Measurements from ENCODE around the gene SAE1.

Gene SAE1

DNA sequence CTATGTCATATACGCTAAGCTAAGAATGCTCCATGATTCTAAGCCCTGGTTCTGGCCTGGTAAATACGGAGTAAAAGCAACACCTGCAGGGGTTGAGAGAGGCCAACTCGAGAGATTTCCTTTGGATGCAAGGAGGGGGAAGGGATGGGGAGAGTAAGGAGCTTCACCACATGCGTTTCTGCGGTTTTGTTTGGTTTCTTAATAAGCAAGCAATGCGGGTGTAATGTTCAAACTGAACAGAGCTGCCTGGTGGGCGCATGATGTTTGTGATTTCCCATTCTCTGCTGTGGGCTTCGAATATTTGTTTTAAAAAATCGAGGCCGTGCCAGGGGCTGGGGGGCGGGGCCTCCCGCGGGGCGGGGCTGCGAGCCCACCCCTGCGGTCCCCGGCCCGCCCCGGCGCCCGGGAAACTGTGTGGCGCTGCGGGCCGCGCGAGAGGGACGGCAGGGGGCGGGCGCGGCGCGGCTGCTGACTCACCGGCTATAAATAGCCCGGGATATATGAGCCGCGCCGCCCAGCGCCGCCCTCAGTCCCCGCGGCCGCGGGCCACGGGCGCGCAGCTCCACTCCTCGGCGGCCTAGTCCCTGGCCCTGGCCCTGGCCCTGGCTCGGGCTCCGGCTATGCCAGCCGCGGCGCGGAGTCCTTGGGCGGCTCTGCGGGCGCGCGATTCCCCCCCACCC lies 95.3 kb downstream of the SAE1 start:
- peak; percentile 91 for DNase-seq

DNA sequence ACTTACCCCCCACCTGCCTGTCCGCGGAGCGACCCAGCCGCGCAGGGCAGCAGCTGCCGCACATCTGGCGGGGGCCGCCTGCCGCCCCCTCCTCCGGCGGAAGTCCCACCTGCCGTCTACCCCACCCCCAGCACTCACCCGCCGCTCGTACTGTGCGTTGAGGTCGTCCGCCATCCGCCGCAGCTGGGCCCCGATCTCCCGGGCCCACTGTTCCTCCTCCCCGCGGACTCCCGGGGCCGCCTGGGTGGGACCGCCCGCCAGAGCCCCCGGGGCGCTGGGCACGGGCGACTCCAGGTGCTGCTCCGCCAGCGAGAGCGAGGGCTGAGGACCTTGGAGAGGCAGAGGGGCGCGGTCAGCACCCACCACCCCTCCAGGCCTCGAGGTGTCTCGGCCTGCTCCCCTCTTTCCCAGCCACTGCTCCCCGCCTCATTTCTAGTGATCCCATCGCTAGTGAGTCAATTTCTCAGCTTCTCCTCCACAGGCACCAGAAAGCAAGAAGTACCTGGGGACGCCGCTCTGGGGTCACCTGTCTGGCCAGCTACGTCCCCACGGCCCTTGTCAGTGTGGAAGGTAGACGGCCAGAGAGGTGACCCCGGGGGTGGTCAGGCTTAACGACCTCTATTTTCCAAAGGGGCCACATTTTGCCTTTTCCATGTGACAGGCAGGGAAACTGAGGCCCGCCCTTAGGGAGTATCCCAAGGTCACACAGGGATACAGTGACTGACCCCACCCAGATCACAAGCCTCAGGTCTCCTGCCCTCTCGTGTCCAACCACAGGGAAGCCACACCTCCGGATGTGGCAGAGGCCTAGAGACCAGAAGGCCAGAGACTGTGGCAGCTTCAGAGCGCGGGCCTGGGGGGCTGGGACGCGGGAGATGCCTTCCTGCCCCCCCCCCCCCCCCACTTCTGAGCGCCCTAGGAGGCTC lies 96.1 kb downstream of the SAE1 start:
- peak; percentile 72 for DNase-seq

DNA sequence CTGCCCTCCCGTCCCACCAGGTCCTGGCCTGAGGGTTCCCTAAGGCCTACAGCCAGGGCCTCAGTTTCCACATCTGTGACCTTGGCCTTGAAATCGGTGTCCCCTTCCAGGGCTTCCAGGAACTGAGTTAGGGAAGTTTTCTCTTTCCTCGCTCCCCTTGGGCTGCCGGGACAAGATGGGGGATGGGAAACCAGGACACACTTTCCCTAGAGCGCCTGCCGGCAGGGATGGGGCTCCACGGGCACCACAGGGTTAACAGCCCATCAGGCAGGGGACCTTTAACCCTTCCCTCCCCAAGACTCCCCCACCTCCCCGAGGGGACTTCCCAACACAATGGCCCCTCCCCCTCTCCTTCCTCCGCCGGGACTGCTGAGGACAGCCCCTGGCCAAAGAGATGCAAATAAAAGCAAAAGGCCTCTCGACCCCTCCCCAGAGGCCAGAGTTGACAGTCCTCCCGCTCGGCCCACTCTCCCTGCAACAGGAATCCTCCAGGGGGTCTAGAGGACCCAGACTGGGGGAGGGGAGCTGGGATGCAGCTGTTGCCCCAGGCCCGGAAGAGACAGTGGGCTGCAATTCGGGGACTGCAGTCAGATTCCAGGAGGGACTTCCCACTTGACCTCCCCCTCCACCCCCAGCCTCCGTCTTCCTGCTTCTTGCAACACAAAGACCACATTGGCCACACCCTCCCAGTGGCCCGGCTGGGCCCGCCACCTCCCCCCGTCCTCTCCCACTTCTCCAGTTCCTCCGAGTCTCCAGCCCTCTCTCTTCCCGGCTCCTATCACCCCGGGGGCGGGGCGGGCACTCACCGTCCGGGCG lies 96.9 kb downstream of the SAE1 start:
- peak; percentile 94 for DNase-seq

DNA sequence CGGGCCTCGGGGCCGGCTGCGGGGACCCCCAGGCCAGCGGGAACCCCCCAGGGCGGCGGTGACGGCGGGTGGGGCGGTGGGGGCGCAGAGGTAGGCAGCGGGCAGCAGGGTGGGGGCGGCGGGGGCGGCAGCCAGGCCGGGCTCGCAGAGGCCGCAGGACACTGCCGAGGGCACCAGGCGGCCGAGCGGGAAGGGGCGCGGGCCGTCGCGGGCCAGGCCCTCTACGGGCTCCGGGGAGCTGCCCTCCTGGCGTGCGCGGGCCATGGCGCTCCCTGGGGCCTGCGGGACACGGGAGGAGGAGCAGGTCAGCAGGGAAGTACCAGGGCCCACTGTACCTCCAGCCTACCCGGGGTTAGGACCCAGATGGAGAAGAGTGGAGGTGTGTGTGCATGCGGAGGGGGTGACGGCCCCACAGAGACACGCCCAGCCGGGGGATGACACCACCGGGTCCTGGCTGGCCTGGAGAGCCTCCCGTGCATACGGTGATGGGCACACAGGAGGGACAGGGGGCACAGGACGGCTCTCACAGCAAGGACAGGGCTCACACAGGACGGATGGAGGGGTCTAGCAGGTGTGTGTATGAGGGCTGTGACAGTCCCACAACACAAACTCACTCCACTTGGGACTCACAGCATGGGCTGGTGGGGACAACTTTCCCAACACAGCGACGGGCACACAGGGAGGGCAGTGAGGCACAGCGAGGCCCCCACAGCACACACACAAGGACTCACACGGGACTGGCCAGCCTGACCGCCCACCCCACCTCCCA lies 97.7 kb downstream of the SAE1 start:
- DNase-seq, result no peak

DNA sequence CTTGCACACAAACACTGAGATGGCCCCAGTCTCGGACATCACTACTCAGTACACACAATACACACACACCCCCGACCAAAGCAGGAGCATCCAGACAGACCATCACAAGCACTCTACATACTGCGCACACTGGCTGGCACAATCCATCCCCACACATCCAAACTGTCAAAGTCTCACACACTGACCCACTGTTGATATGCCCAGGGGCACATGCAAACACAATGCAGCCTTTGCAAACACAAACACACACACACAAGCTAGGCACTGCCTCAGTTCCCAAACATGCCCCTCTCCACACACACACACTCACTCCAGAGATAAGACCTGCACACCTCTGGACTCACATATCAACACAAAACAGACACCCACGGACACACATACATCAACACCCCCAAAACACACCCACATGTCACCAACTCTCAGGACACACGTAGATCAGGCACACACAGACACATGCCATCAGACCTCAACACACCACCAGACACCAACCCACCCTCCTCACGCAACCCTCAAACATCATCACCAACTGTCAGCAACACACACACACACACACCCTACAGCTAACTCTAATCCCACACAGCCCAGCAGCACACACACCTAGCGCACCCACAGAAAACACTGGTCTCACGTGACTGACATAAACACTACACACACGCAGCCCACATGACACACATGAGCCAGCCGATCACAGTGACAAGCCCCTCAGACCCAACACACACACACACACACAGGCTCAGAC lies 98.5 kb downstream of the SAE1 start:
- DNase-seq, result peak; percentile 29

DNA sequence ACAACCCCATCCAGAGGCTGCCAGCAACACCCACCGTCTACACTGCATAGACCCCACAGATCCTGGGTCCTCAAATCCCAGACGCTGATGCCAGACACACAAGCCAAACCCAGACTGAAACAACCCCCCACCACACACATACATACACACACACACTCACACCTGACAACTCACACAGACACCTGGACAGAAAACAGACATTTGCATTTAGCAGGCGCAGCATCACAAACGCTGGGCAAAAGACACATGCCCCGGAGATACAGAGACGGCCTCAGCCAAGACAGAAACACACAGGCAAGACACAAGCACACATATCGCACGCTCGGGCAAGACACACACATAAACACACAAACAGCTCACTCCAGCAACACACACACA lies 99.0 kb downstream of the SAE1 start:
- peak; percentile 28 for DNase-seq

DNA sequence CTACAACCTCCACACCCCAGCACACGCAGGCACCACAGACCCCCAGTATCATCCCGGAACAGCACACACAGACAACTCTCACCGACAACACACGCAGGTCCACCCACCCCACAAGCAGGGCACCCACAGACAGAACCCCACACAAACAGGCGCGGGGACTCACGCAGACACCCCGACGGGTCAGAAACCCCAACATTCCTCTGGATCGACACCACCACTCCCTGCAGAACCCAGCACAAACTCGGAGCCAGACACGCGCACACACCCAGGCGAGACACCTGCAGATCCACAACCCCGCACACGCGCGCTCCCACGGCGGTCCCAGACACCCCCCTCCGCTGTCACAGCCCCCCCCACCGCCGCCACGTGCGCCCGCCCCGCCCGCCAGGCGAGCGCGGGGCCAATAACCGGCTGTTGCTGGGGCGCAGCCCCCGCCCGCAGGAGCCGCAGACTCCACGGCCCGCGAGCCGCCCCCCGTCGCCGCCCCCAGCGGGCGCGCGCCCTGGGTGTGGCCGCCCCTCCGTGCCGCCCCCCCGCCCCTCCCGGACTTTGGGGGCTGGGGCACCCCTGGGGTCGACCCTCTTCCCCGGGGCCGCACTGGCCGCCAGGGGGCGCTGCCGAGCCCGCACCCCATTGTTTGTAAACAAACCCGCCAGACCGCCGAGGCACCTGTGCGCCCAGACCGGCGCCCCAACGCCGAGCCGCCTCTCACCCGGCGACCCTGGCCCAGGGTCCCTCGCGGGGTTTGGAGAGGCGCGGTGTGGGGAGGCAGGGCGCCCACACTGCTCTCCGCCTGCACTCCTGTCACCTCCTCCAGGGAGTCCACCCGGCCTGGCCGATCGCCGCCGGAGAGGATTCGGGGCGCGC lies 99.7 kb downstream of the SAE1 start:
- DNase-seq, result peak; percentile 39

DNA sequence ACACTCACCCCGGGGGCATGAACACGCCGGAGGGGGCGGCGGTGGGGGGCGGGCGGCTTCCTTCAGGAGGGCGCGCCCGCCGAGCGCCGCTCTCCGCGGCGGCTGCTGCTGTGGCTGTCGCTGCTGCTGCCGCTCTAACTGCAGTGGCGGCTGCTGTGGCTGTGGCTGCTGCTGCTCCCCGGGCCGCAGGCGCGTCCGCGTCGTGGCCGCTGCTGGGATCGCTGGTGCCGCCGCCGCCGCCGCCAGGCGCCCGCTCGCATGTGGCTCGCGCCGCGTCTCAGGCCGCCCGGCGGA lies 100.2 kb downstream of the SAE1 start, which contains the start of gene BBC3:
Gene BBC3 (minus strand): TSS at position 279 of the 294 bp plus-strand sequence. CDS start 2,768 bp downstream, outside the sequence.
- DNase-seq, result no peak

DNA sequence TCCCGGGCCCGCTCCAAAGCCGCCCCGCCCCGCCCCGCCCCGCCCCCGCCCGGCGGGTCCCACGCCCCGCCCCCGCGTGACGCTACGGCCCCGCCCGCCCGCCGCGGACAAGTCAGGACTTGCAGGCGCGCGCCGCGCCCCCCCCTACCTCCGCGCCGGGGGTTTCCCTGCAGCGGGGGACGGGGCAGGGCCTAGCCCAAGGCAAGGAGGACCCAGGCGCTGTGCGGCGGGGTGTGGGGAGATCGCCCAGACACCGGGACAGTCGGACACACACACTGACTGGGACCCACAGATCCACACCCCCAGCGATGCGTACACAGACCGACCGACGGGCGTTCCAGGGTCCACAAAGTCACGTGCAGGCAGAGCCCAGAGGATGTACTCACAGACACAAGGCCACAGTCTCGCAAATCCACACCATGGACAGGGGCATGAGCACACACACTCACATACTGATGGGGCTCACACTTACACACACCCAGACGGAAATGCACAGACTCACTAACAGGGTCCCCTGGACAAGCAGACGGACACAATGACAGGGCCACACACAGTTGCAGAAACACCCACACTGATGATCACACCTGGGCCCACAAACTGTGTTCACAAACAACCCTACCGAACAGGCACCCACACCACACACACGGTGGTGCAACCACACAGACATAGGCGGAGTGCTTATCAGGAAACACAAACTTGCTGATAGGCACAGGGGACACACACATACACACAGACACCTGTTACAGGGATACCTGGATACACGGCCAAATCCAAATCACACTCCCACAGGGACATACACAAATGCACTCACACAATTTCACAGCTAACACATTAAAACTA lies 100.8 kb downstream of the SAE1 start:
- peak; percentile 84 for DNase-seq

DNA sequence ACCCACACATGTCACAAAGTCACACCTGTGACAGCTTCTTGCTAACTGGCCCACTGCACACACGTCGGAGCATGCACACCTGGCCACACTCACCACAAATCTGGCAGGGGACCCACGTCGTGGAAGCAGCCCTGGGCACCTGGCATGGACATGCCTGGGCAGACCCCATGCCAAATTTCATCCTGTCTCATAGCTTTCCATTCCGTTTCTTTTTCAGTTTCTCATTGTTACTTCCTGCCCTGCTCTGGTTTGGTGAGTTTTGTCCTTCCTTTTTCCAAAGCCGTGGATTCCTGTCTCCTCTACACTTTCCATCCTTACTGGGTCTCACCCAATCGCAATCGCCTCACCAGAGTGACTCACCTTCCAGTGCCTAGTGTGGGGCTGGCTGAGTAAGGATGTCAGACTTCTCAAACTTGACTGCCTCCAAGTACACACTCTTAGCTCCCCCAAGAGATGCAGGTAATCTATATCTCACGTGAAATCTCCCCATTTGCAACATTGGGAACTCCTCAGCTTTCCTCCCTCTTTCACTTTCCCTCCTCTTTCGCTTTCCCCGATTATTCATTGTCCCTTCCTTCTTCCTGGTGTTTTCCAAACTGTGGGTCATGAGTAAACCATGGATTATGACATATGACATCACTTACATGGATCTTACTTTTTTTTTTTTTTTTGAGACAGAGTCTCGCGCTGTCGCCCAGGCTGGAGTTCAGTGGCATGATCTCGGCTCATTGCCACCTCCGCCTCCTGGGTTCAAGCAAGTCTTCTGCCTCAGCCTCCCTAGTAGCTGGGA lies 102.0 kb downstream of the SAE1 start:
- peak; percentile 75 for DNase-seq

DNA sequence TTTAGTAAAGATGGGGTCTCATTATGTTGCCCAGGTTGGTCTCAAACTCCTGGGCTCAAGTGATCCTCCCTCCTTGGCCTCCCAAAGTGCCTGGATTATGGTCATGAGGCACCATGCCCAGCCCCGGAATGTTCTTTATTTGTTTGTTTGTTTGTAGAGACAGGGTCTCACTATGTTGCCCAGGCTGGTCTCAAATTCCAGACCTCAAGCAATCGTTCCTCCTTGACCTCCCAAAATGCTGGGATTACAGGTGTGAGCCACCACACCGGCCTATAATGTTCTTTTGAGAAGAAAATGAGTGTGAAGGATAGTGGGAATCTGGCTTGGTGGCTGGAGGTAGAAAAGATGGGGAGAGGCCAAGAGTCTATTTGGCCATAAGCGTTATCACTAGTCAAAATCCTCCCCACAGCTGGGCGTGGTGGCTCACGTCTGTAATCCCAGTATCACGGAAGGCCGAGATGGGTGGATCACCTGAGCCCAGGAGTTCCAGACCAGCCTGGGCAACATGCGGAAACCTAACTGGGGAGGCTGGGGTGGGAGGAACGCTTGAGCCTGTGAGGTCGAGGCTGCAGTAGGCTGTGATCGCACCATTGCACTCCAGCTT lies 105.5 kb downstream of the SAE1 start:
- no peak for DNase-seq

DNA sequence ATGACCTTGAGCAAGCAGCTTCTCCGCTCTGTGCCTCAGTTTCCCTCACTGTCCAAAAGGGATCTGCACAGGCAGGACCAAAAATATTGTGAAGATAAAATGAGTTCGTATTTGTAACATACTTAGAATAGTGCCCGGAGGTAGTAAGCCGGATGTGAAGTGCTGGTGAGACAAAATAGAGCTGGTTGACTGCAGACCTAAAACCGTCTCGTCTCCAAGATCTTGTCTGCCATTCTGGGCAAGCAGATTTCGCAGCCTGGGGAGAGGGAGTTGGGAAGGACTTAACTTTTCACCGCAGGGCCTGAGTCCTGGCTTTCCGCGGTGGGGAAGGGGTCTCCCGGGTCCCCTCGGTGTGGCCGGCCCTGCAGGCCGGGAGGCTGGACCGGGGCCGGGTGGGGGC lies 108.5 kb downstream of the SAE1 start:
- no peak for DNase-seq

DNA sequence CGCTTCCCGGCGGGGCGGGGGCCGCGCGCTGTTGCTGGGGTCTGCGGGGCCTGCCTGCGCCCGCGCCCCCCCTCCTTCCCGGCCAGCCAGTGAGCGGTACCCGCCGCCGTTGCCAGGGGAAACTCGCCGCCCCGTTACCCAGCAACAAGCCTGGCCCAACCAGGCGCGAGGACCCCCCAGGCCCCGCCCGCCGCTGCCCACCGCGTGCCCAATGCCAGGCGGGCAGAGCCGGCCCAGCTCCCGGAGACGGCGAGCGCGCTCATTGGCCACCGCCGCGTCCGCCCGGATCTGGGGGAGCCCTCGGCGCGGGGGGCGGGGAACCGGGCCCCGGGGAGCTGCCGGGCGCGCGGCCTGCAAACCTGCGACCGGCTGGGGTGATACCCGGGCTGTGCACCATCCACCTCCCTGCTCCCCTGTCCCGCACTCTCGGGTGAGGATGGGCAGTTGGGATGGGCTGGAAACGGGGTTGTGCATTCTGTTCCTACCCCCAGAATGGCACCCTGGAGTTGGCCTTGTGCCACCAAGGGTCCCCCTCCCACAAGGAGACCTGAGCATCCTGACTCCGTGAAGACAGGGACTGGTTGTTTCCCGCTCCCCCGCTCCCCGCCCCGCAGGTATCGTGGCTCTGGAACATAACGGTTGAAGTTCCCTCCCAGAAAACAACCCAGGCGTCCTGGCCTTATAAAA lies 109.1 kb downstream of the SAE1 start:
- DNase-seq, result peak; percentile 52

DNA sequence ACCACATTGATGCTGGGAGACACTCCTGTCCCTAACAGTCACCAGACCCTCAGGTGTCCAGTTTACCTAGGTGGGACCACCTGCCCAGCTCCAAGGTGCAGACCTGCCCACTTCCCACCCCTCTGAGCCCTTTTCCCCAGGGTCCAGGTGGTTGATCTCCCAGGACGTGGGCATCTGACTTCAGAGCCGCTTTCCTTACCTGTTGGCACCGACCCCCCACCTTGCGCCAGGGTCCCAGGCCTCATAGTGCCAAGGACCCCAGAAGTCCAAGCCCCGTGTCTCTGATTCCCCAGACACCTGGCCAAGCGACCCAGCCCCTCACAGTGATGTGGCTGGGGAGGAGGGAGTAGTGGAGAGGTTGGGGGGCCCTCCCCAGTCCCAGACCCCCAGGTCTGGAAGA lies 109.9 kb downstream of the SAE1 start:
- DNase-seq, result no peak

DNA sequence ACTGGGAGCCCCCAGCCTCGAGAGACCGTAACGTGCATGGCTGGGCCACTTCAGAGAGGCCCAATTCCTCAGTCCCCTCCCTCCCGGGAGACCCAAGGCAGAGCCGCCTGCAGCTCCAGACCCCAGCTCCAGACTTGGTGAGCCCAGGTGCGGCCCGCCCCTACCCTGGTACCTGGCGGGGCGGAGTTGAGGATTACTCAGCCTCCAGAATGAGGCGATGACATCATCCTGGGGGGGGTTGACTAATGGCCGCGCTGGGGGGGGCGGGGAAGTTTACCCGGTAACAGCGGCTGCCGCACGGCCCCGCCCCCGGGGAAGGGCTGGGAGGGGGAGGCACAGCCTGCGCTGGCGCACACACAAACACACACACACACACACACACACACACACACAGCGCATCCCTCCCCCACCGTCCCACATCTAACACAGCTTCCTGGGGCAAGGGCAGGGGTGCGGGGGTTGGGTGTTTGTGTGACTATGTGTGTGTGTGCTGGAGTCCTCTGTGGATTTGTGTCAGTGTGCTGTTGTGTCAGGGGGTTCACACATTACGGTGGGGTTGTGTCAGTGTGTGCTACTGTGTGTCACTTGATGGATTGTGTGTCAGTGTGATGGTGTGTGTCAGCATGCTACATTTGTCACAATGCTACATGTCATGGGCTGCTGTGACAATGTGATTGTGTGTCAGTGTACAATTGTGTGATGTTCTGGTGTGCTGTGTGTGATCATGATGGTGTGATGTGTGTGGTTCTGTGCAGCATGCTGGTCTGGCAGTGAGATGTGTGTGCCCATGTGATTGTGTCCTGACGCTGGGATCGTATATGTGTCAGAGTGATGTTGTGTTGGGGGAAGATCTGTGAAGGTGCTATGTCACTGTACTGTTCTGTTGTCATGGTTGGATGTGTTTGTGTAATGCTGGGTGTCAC lies 110.6 kb downstream of the SAE1 start:
- peak; percentile 81 for DNase-seq

DNA sequence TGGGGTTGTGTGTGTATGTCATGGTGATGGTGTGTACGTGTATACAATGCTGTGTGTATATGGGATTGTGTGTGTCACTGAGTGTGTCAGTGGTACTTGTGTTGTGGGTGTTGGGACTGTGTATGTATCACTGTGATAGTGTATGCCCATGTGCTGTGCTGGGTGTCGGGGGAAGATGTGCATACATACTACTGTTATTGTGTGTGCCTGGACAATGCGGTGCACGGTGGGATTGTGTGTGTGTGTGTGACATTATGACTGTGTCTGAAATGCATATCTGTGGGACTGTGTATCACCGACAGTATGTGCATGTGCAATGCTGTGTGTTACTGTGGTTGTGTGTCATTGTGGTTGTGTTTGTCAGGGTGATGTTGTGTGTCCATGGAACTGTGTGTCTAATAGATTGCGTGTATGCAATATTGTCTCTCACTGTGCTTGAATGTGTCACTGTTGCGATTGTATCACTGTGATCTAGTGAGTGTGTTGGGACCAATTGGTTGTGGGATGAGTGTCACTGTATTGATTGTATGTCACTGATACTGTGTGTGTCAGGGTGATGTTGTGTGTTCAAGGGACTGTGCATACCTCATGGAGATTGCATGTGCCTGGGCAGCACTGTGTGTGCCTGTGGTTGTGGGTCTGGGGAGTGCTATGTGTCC lies 111.4 kb downstream of the SAE1 start:
- no peak for DNase-seq
